HUES64 (cell line): ENCODE data around the gene EXD1.
"Not testable (repeated sequence)": the region's sequence is repeated elsewhere in the genome, so short reads cannot be mapped to it uniquely, and the experiment has no call there.

Source experiments
- H3K27ac ChIP-seq: 2 replicates; pipeline ENCODE4 v1.7.0; 2013; ENCODE audit warnings: low read depth, low read length, inconsistent platforms
- H3K27me3 ChIP-seq: 2 replicates; pipeline ENCODE4 v1.6.1; 2013; ENCODE audit warnings: mild to moderate bottlenecking, low read length; ENCODE audit not compliant: insufficient read depth
- H3K36me3 ChIP-seq: 2 replicates; pipeline ENCODE4 v1.6.1; 2013; ENCODE audit warnings: mild to moderate bottlenecking, low read length; ENCODE audit not compliant: insufficient read depth
- H3K4me1 ChIP-seq: 2 replicates; pipeline ENCODE4 v1.6.1; 2013; ENCODE audit warnings: mild to moderate bottlenecking, low read length, moderate library complexity; ENCODE audit not compliant: insufficient read depth
- H3K4me3 ChIP-seq: 2 replicates; pipeline ENCODE4 v1.5.1; 2013; ENCODE audit warnings: mild to moderate bottlenecking, low read length, moderate library complexity
- H3K9ac ChIP-seq: 2 replicates; pipeline ENCODE4 v1.6.1; 2013; ENCODE audit warnings: mild to moderate bottlenecking, low read depth, low read length
- H3K9me3 ChIP-seq: 2 replicates; pipeline ENCODE4 v1.6.1; 2013; ENCODE audit warnings: low read depth, low read length; ENCODE audit not compliant: insufficient read depth
- WGBS: fragments of 150-250, 120-280 bp; methylation state at CpG from one replicate; pipeline ENCODE4 v1.1.7; 2013; ENCODE audit warnings: missing lambda C conversion rate; 5-methylcytosine and 5-hydroxymethylcytosine counted together

EXD1 gene

GRCh38 chr15:41148065-41148464 lies 82.5 kb downstream of the EXD1 start:
- 98% methylated on average over 2 of the region's 2 CpGs for WGBS
- Histone ChIP-seq H3K36me3 (no peaks in the 10 kb centered on the region), H3K27ac (no peak overlapping the region), H3K9me3 (no peaks in the 10 kb centered on the region), H3K27me3 (no peaks in the 10 kb centered on the region), H3K4me1 (no peaks in the 10 kb centered on the region), H3K9ac (no peak overlapping the region), H3K4me3 (no peak overlapping the region)

GRCh38 chr15:41139619-41140018 lies 90.9 kb downstream of the EXD1 start:
- no peak overlapping the region for H3K9ac ChIP-seq
- H3K4me1 ChIP-seq: no peaks in the 10 kb centered on the region
- no peak overlapping the region for H3K4me3 ChIP-seq
- WGBS: 80% methylated on average over 3 of the region's 5 CpGs
- no peaks in the 10 kb centered on the region for H3K9me3 ChIP-seq
- H3K27ac ChIP-seq: no peak overlapping the region
- no peaks in the 10 kb centered on the region for H3K36me3 ChIP-seq
- no peaks in the 10 kb centered on the region for H3K27me3 ChIP-seq

GRCh38 chr15:41139112-41139511 lies 91.4 kb downstream of the EXD1 start:
- WGBS: 96% methylated on average over 7 of the region's 7 CpGs
- H3K4me3 ChIP-seq: not testable (repeated sequence)

GRCh38 chr15:41135580-41135979 lies 95.0 kb downstream of the EXD1 start:
- H3K9ac ChIP-seq, H3K27me3 ChIP-seq, H3K4me1 ChIP-seq, H3K27ac ChIP-seq, H3K4me3 ChIP-seq, H3K9me3 ChIP-seq, H3K36me3 ChIP-seq: not testable (repeated sequence)
- 92% methylated on average over 6 of the region's 6 CpGs for WGBS

More at GRCh38 chr15:41139112-41139511, 91.4 kb downstream of the EXD1 start:
- H3K9ac ChIP-seq, H3K36me3 ChIP-seq, H3K9me3 ChIP-seq, H3K27ac ChIP-seq, H3K4me1 ChIP-seq, H3K27me3 ChIP-seq: not testable (repeated sequence)

- Histone ChIP-seq H3K4me1 (no peaks in the 10 kb centered on the region), H3K27me3 (no peaks in the 10 kb centered on the region), H3K9ac (no peak overlapping the region), H3K27ac (no peak overlapping the region), H3K36me3 (no peaks in the 10 kb centered on the region), H3K9me3 (no peaks in the 10 kb centered on the region), H3K4me3 (no peak overlapping the region)
- WGBS: 89% methylated on average over 10 of the region's 10 CpGs
Measured at GRCh38 chr15:41133454-41133853, 97.1 kb downstream of the EXD1 start.
